SK-N-SH treated with all-trans-retinoic acid at 6 μM for 48 hours (cell line): ENCODE measurements around the gene PRDM15.

Experiments
- ATAC-seq: fragments of 200-7000 bp; cut with Tn5 transposase; 3 replicates; pipeline ENCODE4 v1.9.1; 2020; ENCODE audit warnings: mild to moderate bottlenecking, moderate library complexity
- BACH2 ChIP-seq: fragments of 250-450 bp; sonication (Bioruptor Pico); IDR thresholded peaks from 2 replicates; pipeline ENCODE4 v1.9.0; 2021; ENCODE audit warnings: mild to moderate bottlenecking, borderline replicate concordance
- ESRRG ChIP-seq: fragments of 250-450 bp; sonication (Bioruptor Pico); IDR thresholded peaks from 2 replicates; pipeline ENCODE4 v1.6.1; 2021; ENCODE audit warnings: mild to moderate bottlenecking
- GLIS3 ChIP-seq: fragments of 250-450 bp; sonication (Bioruptor Pico); IDR thresholded peaks from 2 replicates; pipeline ENCODE4 v1.5.0; 2020; ENCODE audit warnings: mild to moderate bottlenecking, moderate library complexity
- ISL1 ChIP-seq: fragments of 250-450 bp; sonication (Bioruptor Pico); IDR thresholded peaks from 2 replicates; pipeline ENCODE4 v2.1.2; 2022; ENCODE audit warnings: mild to moderate bottlenecking, moderate library complexity
- OSR1 ChIP-seq: fragments of 250-450 bp; sonication (Bioruptor Pico); IDR thresholded peaks from 2 replicates; pipeline ENCODE4 v1.8.0; 2022; ENCODE audit warnings: moderate library complexity, mild to moderate bottlenecking, inconsistent platforms
- PPARA ChIP-seq: fragments of 250-450 bp; sonication (Bioruptor Pico); IDR thresholded peaks from 2 replicates; pipeline ENCODE4 v1.5.0; 2020; ENCODE audit warnings: mild to moderate bottlenecking, borderline replicate concordance
- SNAI2 ChIP-seq: fragments of 250-450 bp; sonication (Bioruptor Pico); IDR thresholded peaks from 2 replicates; pipeline ENCODE4 v1.5.0; 2020; ENCODE audit warnings: mild to moderate bottlenecking, moderate library complexity
- TOX ChIP-seq: fragments of 250-450 bp; sonication (Bioruptor Pico); IDR thresholded peaks from 2 replicates; pipeline ENCODE4 v1.8.0; 2021; ENCODE audit warnings: mild to moderate bottlenecking, moderate library complexity, borderline replicate concordance
- ZC3H10 ChIP-seq: fragments of 250-450 bp; sonication (Bioruptor Pico); IDR thresholded peaks from 2 replicates; pipeline ENCODE4 v1.5.1; 2021; ENCODE audit warnings: mild to moderate bottlenecking, moderate library complexity
- ZFP30 ChIP-seq: fragments of 450-650 bp; formaldehyde crosslinking; IDR thresholded peaks from 2 replicates; pipeline ENCODE4 v1.5.0; 2022; ENCODE audit warnings: mild to moderate bottlenecking, moderate library complexity
- ZNF565 ChIP-seq: fragments of 450-650 bp; formaldehyde crosslinking; conservative IDR thresholded peaks from 2 replicates; pipeline ENCODE4 v1.5.0; 2020; ENCODE audit warnings: low read depth, mild to moderate bottlenecking, moderate library complexity
- ZNF70 ChIP-seq: fragments of 450-650 bp; formaldehyde crosslinking; IDR thresholded peaks from 2 replicates; pipeline ENCODE4 v1.5.0; 2020; ENCODE audit warnings: mild to moderate bottlenecking, moderate library complexity
- ZNF8 ChIP-seq: fragments of 450-650 bp; formaldehyde crosslinking; IDR thresholded peaks from 2 replicates; pipeline ENCODE4 v1.5.0; 2020; ENCODE audit warnings: mild to moderate bottlenecking, moderate library complexity
- TF ChIP-seq, protein P1 (sequence below): fragments of 250-450 bp; sonication (Bioruptor Pico); IDR thresholded peaks from 2 replicates; pipeline ENCODE4 v1.5.0; 2020; ENCODE audit warnings: mild to moderate bottlenecking, moderate library complexity
- TF ChIP-seq, protein P2 (sequence below): fragments of 250-450 bp; sonication (Bioruptor Pico); IDR thresholded peaks from 2 replicates; pipeline ENCODE4 v1.8.0; 2020; ENCODE audit warnings: mild to moderate bottlenecking, moderate library complexity, borderline replicate concordance
- TF ChIP-seq, protein P3 (sequence below): fragments of 250-450 bp; sonication (Bioruptor Pico); IDR thresholded peaks from 2 replicates; pipeline ENCODE4 v1.8.0; 2021; ENCODE audit warnings: low read depth, mild to moderate bottlenecking, moderate library complexity, borderline replicate concordance
- TF ChIP-seq, protein P4 (sequence below): fragments of 250-450 bp; sonication (Bioruptor Pico); IDR thresholded peaks from 2 replicates; pipeline ENCODE4 v1.5.1; 2021; ENCODE audit warnings: mild to moderate bottlenecking, moderate library complexity

Gene PRDM15

DNA sequence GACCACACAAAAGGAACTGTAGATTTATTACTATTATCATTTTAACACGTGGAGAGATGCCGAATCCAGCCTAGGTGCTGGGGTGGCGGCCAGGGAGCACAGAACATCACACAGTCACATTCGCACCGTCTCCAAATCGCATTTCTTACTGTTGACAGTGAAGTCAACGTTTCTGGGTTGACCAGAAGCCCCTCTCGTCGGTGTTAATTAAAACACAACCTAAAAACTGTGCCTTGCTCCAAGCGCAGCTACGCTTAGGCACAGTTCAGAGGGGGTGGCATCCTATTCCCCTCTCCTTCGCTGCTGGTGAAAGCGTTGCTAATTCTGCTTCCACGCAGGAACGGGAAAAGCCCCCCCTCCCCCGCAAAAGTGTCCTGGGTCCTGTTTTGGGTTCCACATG, 116.4 kb downstream of the PRDM15 start:
- ATAC-seq = no peak
- no peak for TF ChIP-seq ISL1 (CRISPR knock-in tag)
- no peak for TF ChIP-seq PPARA (CRISPR knock-in tag)
- no peak for TF ChIP-seq OSR1 (CRISPR knock-in tag)
- TF ChIP-seq SNAI2 = no peak
- TF ChIP-seq ESRRG (CRISPR knock-in tag) = no peak
- TF ChIP-seq, protein P1, sequence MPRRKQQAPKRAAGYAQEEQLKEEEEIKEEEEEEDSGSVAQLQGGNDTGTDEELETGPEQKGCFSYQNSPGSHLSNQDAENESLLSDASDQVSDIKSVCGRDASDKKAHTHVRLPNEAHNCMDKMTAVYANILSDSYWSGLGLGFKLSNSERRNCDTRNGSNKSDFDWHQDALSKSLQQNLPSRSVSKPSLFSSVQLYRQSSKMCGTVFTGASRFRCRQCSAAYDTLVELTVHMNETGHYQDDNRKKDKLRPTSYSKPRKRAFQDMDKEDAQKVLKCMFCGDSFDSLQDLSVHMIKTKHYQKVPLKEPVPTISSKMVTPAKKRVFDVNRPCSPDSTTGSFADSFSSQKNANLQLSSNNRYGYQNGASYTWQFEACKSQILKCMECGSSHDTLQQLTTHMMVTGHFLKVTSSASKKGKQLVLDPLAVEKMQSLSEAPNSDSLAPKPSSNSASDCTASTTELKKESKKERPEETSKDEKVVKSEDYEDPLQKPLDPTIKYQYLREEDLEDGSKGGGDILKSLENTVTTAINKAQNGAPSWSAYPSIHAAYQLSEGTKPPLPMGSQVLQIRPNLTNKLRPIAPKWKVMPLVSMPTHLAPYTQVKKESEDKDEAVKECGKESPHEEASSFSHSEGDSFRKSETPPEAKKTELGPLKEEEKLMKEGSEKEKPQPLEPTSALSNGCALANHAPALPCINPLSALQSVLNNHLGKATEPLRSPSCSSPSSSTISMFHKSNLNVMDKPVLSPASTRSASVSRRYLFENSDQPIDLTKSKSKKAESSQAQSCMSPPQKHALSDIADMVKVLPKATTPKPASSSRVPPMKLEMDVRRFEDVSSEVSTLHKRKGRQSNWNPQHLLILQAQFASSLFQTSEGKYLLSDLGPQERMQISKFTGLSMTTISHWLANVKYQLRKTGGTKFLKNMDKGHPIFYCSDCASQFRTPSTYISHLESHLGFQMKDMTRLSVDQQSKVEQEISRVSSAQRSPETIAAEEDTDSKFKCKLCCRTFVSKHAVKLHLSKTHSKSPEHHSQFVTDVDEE = no peak
- TF ChIP-seq, protein P2, sequence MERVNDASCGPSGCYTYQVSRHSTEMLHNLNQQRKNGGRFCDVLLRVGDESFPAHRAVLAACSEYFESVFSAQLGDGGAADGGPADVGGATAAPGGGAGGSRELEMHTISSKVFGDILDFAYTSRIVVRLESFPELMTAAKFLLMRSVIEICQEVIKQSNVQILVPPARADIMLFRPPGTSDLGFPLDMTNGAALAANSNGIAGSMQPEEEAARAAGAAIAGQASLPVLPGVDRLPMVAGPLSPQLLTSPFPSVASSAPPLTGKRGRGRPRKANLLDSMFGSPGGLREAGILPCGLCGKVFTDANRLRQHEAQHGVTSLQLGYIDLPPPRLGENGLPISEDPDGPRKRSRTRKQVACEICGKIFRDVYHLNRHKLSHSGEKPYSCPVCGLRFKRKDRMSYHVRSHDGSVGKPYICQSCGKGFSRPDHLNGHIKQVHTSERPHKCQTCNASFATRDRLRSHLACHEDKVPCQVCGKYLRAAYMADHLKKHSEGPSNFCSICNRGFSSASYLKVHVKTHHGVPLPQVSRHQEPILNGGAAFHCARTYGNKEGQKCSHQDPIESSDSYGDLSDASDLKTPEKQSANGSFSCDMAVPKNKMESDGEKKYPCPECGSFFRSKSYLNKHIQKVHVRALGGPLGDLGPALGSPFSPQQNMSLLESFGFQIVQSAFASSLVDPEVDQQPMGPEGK (CRISPR knock-in tag) = no peak
- no peak for TF ChIP-seq ZC3H10
- no peak for TF ChIP-seq ZFP30
- no peak for TF ChIP-seq BACH2 (CRISPR knock-in tag)
- no peak for TF ChIP-seq GLIS3 (CRISPR knock-in tag)

DNA sequence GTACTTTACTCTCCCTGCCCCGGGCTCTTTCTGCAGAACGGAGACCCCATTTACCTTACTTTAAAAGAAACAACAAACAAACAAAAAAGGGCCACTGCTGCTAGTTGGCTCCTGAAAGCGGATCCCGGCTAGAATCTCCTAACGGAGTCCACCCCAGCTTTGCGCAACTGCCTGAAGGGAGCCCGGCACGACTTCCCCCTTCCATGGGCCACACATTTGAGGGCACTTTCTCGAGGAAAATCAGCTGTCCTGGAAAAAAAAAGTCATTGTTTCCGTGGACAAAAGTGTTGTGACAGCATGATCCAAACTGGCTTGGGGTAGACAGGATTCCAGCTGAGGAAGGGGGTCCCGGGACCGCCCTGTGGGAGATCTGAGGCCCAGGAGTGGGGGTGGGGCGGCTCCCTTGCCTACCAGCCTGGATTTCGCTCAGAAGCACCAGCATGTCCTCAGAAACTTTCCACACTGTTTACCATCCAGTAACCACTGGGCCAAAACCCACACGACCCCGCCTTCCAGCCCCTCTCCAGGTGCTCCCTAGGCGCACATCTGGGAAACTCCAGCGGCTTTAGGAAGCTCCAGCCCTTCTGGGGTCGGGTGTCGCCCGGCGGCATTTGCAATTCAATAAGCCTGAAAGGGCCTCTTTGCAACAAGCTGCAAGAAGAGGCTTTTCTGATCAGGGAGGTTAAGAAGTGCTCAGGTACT, 117.1 kb downstream of the PRDM15 start:
- ATAC-seq = no peak
- TF ChIP-seq, protein P3, sequence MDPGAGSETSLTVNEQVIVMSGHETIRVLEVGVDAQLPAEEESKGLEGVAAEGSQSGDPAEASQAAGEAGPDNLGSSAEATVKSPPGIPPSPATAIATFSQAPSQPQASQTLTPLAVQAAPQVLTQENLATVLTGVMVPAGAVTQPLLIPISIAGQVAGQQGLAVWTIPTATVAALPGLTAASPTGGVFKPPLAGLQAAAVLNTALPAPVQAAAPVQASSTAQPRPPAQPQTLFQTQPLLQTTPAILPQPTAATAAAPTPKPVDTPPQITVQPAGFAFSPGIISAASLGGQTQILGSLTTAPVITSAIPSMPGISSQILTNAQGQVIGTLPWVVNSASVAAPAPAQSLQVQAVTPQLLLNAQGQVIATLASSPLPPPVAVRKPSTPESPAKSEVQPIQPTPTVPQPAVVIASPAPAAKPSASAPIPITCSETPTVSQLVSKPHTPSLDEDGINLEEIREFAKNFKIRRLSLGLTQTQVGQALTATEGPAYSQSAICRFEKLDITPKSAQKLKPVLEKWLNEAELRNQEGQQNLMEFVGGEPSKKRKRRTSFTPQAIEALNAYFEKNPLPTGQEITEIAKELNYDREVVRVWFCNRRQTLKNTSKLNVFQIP (CRISPR knock-in tag) = no peak
- TF ChIP-seq, protein P4, sequence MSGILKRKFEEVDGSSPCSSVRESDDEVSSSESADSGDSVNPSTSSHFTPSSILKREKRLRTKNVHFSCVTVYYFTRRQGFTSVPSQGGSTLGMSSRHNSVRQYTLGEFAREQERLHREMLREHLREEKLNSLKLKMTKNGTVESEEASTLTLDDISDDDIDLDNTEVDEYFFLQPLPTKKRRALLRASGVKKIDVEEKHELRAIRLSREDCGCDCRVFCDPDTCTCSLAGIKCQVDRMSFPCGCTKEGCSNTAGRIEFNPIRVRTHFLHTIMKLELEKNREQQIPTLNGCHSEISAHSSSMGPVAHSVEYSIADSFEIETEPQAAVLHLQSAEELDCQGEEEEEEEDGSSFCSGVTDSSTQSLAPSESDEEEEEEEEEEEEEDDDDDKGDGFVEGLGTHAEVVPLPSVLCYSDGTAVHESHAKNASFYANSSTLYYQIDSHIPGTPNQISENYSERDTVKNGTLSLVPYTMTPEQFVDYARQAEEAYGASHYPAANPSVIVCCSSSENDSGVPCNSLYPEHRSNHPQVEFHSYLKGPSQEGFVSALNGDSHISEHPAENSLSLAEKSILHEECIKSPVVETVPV (CRISPR knock-in tag) = no peak
- TF ChIP-seq, protein P2 (CRISPR knock-in tag) = no peak
- TF ChIP-seq TOX (no peak), ZNF8 (CRISPR knock-in tag) (no peak), ZNF70 (CRISPR knock-in tag) (no peak)

DNA sequence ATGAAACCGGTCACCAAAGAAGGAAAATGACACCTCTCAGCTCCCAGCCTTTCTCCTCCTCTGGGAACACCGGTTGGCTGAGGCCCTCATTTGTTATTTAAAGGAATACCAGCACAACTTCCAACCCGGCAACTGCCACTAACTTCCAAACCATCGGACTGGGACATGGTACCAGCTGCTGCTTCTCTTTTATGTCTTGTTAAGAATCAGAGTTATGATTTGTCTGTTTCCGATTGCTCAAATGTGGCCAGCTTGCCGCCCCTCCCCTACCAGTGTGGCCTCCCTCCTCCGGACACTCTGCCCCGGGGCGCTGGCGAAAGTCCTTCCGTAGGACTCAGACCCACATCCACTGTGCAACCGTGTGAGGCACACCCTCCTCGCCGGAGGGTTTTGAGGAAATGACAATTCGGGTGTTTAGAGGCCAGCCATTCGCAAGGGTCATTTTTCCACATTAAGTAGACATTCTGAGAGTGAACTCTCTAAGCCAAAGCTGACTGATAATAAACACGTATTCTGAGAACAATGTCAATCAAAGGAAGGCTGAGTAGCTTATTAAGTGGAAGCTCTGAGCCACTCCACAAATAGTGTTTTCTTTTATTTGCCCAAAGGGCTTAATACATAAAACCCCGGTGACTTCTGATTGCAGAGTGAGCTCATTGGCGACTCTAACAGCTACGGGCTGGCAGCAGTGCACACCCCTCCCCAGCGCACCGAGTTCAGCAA, 117.8 kb downstream of the PRDM15 start:
- ATAC-seq = peak; percentile 48
- TF ChIP-seq, protein P3 (CRISPR knock-in tag) = no peak
- TF ChIP-seq, protein P2 (CRISPR knock-in tag) = no peak
- TF ChIP-seq ZNF565 (CRISPR knock-in tag) (no peak), ZC3H10 (no peak), ISL1 (CRISPR knock-in tag) (no peak), OSR1 (CRISPR knock-in tag) (no peak), ZNF70 (CRISPR knock-in tag) (no peak), PPARA (CRISPR knock-in tag) (no peak), ZNF8 (CRISPR knock-in tag) (no peak), SNAI2 (no peak)
